ENCODE data around the gene PRPS1. TPM values are rescaled to one million over a fixed set of nuclear protein-coding genes. Genes with fewer than 3 reads are reported as not detected.

The PRPS1 gene
- polyA plus RNA-seq, 3 donors: 10.4 to 11.8 (median 11.4) TPM

GRCh38 chrX:107672955-107673378 lies 44.7 kb downstream of the PRPS1 start:
- H3K9ac ChIP-seq (ENCODE audit: insufficient read depth, low read length, poor library complexity, severe bottlenecking): peak overlapping the region; percentile 67
- no peaks in the 10 kb centered on the region for H3K36me3 ChIP-seq (replicated peaks in 1 of 2; ENCODE audit: control insufficient read depth in 1 of 2, insufficient read depth in 2 of 2, low read length in 2 of 2)
- peaks cover 45% of the 10 kb centered on the region for H3K4me1 Mint-ChIP-seq
- peaks cover 0 to 8% (median 3%) of the 10 kb centered on the region in 3 donors for H3K27me3 Mint-ChIP-seq (ENCODE audit: low read depth in 3 of 3)
- peak overlapping the region; percentile 89 to 99 (median 97) for H3K27ac Mint-ChIP-seq
- intact Hi-C loops (cut with micrococcal nuclease): no loop called here
- no peaks in the 10 kb centered on the region for H3K27me3 ChIP-seq (ENCODE audit: control insufficient read depth in 2 of 2, insufficient read depth in 2 of 2, low read length in 2 of 2)
- H3K9me3 ChIP-seq (replicated peaks in 1 of 2; ENCODE audit: control insufficient read depth in 1 of 2, insufficient read depth in 1 of 2, low read length in 2 of 2): no peaks in the 10 kb centered on the region
- H3K9me3 Mint-ChIP-seq: no peaks in the 10 kb centered on the region
- TF ChIP-seq CTCF (IDR thresholded peaks at IDR 0.05): peak; percentile 68
- H3K4me3 ChIP-seq (replicated peaks in 1 of 3; ENCODE audit: low read depth in 2 of 3, low read length in 3 of 3): peak overlapping the region in 2 of 3 experiments; percentile 9 to 33
- H3K36me3 Mint-ChIP-seq: no peaks in the 10 kb centered on the region
- peaks cover 12% of the 10 kb centered on the region for H3K79me2 ChIP-seq (ENCODE audit: insufficient read depth, low read length)
- peak overlapping the region; percentile 63 for H3K4me2 ChIP-seq (replicated peaks; ENCODE audit: extremely low read depth, low read length, poor library complexity, severe bottlenecking)
- DNase-seq: peak; percentile 79 to 92 (median 81)
- no CpG with 5 or more reads among the region's 9 CpGs for WGBS (ENCODE audit: insufficient coverage)
- H3K4me3 Mint-ChIP-seq: peak overlapping the region; percentile 44 to 68
- no peaks in the 10 kb centered on the region for H4K20me1 ChIP-seq (ENCODE audit: insufficient read depth, low read length)
- H3K4me1 ChIP-seq (ENCODE audit: control insufficient read depth in 1 of 2, insufficient read depth in 2 of 2, low read length in 2 of 2): peaks cover 47 to 51% of the 10 kb centered on the region in 2 donors
- H3K27ac ChIP-seq (ENCODE audit: low read depth in 1 of 2, low read length in 2 of 2): peak overlapping the region; percentile 87 to 95
- no peak overlapping the region for H2AFZ ChIP-seq (ENCODE audit: insufficient read depth, low read depth, low read length, poor library complexity, severe bottlenecking)

- no peak for TF ChIP-seq CTCF (IDR thresholded peaks at IDR 0.05)
Measured at GRCh38 chrX:107673431-107673830, 45.1 kb downstream of the PRPS1 start.

More at GRCh38 chrX:107673431-107673830, 45.1 kb downstream of the PRPS1 start:
- no peaks in the 10 kb centered on the region for H3K36me3 ChIP-seq (replicated peaks in 1 of 2; ENCODE audit: control insufficient read depth in 1 of 2, insufficient read depth in 2 of 2, low read length in 2 of 2)
- no peaks in the 10 kb centered on the region for H3K9me3 ChIP-seq (replicated peaks in 1 of 2; ENCODE audit: control insufficient read depth in 1 of 2, insufficient read depth in 1 of 2, low read length in 2 of 2)
- 23% methylated on average over 3 of the region's 6 CpGs for WGBS (ENCODE audit: insufficient coverage)
- Mint-ChIP-seq H3K4me3 (peak overlapping the region; percentile 55 to 68), H3K27me3 (ENCODE audit: low read depth in 3 of 3) (peaks cover 0 to 8% (median 3%) of the 10 kb centered on the region in 3 donors), H3K36me3 (no peaks in the 10 kb centered on the region), H3K9me3 (no peaks in the 10 kb centered on the region), H3K4me1 (peaks cover 48% of the 10 kb centered on the region), H3K27ac (peak overlapping the region; percentile 89 to 99 (median 97))
- H4K20me1 ChIP-seq (ENCODE audit: insufficient read depth, low read length): no peaks in the 10 kb centered on the region
- no peaks in the 10 kb centered on the region for H3K27me3 ChIP-seq (ENCODE audit: control insufficient read depth in 2 of 2, insufficient read depth in 2 of 2, low read length in 2 of 2)
- H3K27ac ChIP-seq (ENCODE audit: low read depth in 1 of 2, low read length in 2 of 2): peak overlapping the region; percentile 87 to 95
- peak overlapping the region in 2 of 3 experiments; percentile 9 to 33 for H3K4me3 ChIP-seq (replicated peaks in 1 of 3; ENCODE audit: low read depth in 2 of 3, low read length in 3 of 3)
- intact Hi-C loops (cut with micrococcal nuclease): no loop called here
- H3K9ac ChIP-seq (ENCODE audit: insufficient read depth, low read length, poor library complexity, severe bottlenecking): peak overlapping the region; percentile 67
- no peak for DNase-seq
- H3K4me2 ChIP-seq (replicated peaks; ENCODE audit: extremely low read depth, low read length, poor library complexity, severe bottlenecking): peak overlapping the region; percentile 63
- peaks cover 12% of the 10 kb centered on the region for H3K79me2 ChIP-seq (ENCODE audit: insufficient read depth, low read length)
- H3K4me1 ChIP-seq (ENCODE audit: control insufficient read depth in 1 of 2, insufficient read depth in 2 of 2, low read length in 2 of 2): peaks cover 51 to 56% of the 10 kb centered on the region in 2 donors
- no peak overlapping the region for H2AFZ ChIP-seq (ENCODE audit: insufficient read depth, low read depth, low read length, poor library complexity, severe bottlenecking)

Measured in CD14-positive monocyte (primary cell).